Right cardiac atrium (tissue), 5 donors: ENCODE results near the gene FAF1. TPM values are rescaled to one million over a fixed set of nuclear protein-coding genes. Genes with fewer than 3 reads are reported as not detected.

Source experiments
- ATAC-seq, 2 donors: fragments of 200-7000 bp; cut with Tn5 transposase; one replicate each; pipeline versions ENCODE4 v1.8.0 to v1.9.1; 2020; ENCODE audit warnings: moderate library complexity in 2 of 2, mild to moderate bottlenecking in 1 of 2
- DNase-seq, 3 donors: peaks; one replicate each; pipeline ENCODE4 v3.0.0-alpha.2; 2020
- H3K27ac ChIP-seq: one replicate; pipeline ENCODE4 v1.5.1; 2013; ENCODE audit warnings: mild to moderate bottlenecking, low read length, control low read depth, moderate library complexity
- H3K27me3 ChIP-seq: one replicate; pipeline ENCODE4 v1.6.1; 2013; ENCODE audit not compliant: control insufficient read depth, insufficient read depth
- H3K4me1 ChIP-seq: one replicate; pipeline ENCODE4 v1.6.1; 2013; ENCODE audit warnings: low read length; ENCODE audit not compliant: control insufficient read depth, insufficient read depth
- H3K4me3 ChIP-seq: one replicate; pipeline ENCODE4 v1.5.1; 2013; ENCODE audit warnings: low read length, control low read depth
- H3K9me3 ChIP-seq: one replicate; pipeline ENCODE4 v1.6.1; 2013; ENCODE audit warnings: low read length; ENCODE audit not compliant: control insufficient read depth
- WGBS: extraction: QIAGEN DNeasy Blood & Tissue Kit; methylation state at CpG from one replicate; pipeline ENCODE4 v1.1.7; 2013; 5-methylcytosine and 5-hydroxymethylcytosine counted together
- intact Hi-C, 4 donors: fragments of 100-400 bp; cut with DNase I; formaldehyde crosslinking; loops; one replicate each; pipeline versions ENCODE4 v1.11.0 to v1.14.0; 2022 to 2023
- polyA plus RNA-seq: library from polyadenylated mRNA; stranded (reverse); fragments of 200-250 nt; gene quantifications from one replicate; pipeline ENCODE4 v1.2.3, GENCODE V29; 2013
- total RNA-seq, 4 donors: library from RNA; stranded (reverse); fragmentation: NEBNext Ultra II Directional; extraction: Animal tissue kit (Norgen Biotek cat#: 25700); gene quantifications; one replicate each; pipeline ENCODE4 v1.2.1, GENCODE V29; 2021
- donor health status: healthy with polysubstance abuse.
- donor health status: DM: no; HTN: yes; CAD: no.
- donor health status: DM: no; HTN: no; CAD: no.
- donor health status: DM: no; HTN: yes; CAD: no; lungs with severe emphysema.
- donor health status: DM: yes; HTN: yes; CAD: no.

The FAF1 gene
- total and polyA plus RNA-seq, 5 donors, result 52.3 to 90.0 (median 74.7) TPM

DNA sequence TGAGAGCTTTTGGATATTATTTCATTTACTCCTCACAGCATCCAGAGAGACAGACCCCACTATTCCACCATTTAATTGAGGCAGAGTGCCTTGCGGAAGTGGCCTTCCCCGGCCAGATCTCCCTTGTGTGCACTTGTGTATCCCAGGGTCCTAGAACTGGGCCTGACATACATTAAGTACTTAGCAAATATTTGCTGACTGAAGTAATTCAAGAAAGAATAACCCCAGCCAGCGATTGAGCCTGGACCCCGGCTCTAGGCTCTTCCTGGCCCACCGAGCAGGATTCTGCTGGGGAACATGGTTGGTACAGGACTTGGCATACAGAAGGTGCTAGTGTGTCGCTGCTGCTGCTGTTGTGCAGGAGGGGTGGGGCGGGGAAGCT lies 545.2 kb downstream of the FAF1 start:
- ATAC-seq (no peak), DNase-seq (no peak)
- Histone ChIP-seq H3K4me3 (no peak overlapping the region), H3K27ac (no peak overlapping the region), H3K4me1 (no peaks in the 10 kb centered on the region), H3K9me3 (no peaks in the 10 kb centered on the region), H3K27me3 (peaks cover 4% of the 10 kb centered on the region)
- 36% methylated on average over 7 of the region's 7 CpGs for WGBS
- intact Hi-C loops, result no loop called here

DNA sequence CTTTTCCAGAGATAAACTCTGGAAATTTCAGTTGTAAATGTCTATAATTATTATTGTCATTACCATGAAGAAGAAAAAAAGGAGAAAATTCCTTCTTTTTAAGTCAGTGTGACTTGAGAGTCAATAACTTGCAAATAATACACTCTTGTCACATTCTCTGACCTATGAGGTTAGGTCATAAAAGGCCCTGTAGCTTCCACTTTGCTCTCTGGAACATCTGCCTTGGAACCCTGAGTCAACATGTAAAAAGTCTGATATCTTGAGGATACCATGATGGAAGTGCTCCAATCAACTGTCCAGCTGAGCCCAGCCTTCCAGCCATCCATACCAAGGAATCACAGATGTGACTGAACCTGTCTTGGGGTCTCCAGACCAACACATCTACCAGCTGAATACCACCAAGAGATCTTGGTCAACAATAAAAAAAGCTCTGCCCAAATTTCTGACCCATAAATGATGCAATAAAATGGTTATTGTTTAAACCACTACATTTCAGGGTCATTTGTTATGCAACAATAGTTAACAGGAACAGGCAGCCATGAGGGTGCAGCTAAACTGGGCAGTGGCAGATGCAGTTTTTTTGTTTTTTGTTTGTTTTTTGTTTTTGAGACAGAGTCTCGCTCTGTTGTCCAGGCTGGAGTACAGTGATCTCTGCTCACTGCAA lies 547.1 kb downstream of the FAF1 start:
- 90% methylated on average over 1 of the region's 1 CpG for WGBS
- no peak for DNase-seq

GRCh38 chr1:50405814-50406213 lies 554.3 kb downstream of the FAF1 start:
- WGBS, result 85% methylated on average over 4 of the region's 4 CpGs
- no peak for ATAC-seq
- Histone ChIP-seq H3K4me3 (no peak overlapping the region), H3K9me3 (no peaks in the 10 kb centered on the region), H3K4me1 (no peaks in the 10 kb centered on the region), H3K27me3 (peaks cover 1% of the 10 kb centered on the region), H3K27ac (no peak overlapping the region)
- DNase-seq, result no peak
- intact Hi-C loops, result no loop called here

More for the DNA sequence above, 547.1 kb downstream of the FAF1 start:
- no peaks in the 10 kb centered on the region for H3K9me3 ChIP-seq
- intact Hi-C loops, result no loop called here
- H3K27me3 ChIP-seq, result peaks cover 4% of the 10 kb centered on the region
- H3K4me1 ChIP-seq, result no peaks in the 10 kb centered on the region
- no peak overlapping the region for H3K4me3 ChIP-seq
- ATAC-seq, result no peak
- no peak overlapping the region for H3K27ac ChIP-seq

- Histone ChIP-seq H3K4me1 (no peaks in the 10 kb centered on the region), H3K27ac (no peak overlapping the region), H3K4me3 (no peak overlapping the region), H3K27me3 (no peaks in the 10 kb centered on the region), H3K9me3 (no peaks in the 10 kb centered on the region)
- ATAC-seq (no peak), DNase-seq (no peak)
- intact Hi-C loops, result no loop called here
- WGBS, result 46% methylated on average over 2 of the region's 2 CpGs
Observed at GRCh38 chr1:50393522-50394120, 566.4 kb downstream of the FAF1 start.

Other genes with a start within 250 kb of the FAF1 start
- gene CDKN2C, start 10.0 kb upstream of the FAF1 start, total RNA-seq, result 10 to 100 TPM in 3 of 4 donors, 1 to 10 TPM in 1; 9.5 to 24.9 (median 21.7) TPM
- 25.5 TPM for gene CDKN2C, start 10.0 kb upstream of the FAF1 start, polyA plus RNA-seq
- not detected for gene C1orf185, start 142.0 kb upstream of the FAF1 start, total RNA-seq
- gene C1orf185, start 142.0 kb upstream of the FAF1 start, polyA plus RNA-seq, result not detected